ENCODE results near the gene RUNX1.

Gene RUNX1

DNA sequence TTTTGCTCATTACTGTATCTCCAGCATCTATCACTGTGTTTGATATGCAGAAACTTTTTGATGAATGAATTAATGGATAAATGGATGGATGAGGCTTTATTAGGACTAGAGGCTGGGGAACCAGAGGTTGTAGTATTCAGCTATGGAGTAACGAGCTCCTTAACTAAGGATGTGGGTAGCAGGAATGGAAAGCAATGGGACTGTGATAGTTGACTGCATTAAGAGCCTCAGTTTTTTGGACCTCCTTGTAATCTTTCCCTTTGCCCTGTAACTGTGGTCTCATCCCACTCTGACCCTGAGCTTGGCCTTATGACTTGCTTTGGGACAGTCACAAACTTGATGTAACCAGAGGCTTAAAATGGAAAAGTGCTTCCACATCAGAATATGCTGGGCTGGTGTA lies 9.0 kb upstream of the RUNX1 start:
- DNase-seq: no peak

GRCh38 chr21:35057428-35057827 lies 8.3 kb upstream of the RUNX1 start:
- DNase-seq: no peak

DNA sequence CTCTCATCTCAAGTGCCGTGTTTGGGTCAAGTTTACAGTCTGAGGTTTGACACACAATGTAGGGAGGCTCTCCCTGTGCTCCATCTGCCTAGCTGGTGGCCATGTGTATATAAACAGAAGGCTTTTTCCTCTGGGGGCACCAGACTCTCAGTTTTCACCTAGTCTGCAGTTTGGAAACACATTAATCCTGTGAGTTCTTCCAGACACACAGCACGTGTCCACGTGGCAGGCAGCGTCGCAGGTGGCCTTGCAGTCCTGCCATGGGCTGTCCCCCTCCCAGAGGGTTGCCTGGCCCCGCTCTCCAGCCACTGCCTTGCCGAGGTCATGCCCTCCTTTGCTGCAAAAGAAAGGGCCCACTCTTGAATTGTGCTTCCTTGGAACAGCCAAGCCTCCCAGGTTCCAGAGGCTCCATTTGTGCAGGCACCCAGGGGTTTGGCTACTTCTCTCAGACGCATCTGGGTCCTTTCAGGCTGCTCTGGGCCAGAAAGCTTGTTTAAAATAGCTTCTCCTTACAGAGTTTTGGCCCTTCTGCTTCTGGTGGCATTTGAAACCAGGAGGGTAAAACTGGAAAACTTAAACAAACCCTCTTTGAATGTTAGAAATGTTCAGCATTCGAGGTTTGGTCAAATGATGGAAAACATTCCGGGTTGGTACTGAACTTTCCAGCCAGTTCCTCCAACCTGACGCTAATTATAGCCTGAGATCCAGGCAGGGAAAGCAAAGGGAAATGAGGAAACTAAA lies 4.4 kb upstream of the RUNX1 start:
- peak; percentile 31 for DNase-seq

- no peak for DNase-seq
These were observed 3.7 kb upstream of the RUNX1 start for GRCh38 chr21:35052801-35053200.

DNA sequence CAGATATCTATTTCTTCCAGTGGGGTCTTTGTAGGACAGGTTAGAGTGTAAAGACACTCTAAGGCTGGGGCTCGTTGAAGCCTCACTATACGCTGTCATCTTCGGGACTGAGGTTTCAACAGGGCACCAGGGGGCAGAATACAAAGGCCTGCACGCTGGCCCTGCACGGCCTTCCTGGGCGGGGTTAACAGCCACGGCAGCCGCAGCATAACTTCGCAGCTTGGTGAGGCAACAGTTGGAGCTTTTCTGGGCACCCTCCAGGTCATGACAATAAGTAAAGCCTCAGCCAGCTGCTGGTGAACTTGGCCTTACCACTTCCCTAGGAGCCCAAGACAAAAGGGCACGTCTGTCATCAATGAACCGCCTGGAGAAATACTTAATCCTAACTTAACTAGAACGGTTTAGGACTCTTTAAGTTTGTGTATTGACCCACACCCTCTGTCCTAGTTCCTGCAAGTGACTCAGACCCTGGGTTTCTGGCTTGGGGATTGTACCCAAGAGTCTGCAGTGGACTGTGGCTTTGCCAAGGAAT lies 2.3 kb upstream of the RUNX1 start:
- DNase-seq: peak; percentile 89

GRCh38 chr21:35050348-35051286 lies 1.5 kb upstream of the RUNX1 start:
- no peak for DNase-seq

DNA sequence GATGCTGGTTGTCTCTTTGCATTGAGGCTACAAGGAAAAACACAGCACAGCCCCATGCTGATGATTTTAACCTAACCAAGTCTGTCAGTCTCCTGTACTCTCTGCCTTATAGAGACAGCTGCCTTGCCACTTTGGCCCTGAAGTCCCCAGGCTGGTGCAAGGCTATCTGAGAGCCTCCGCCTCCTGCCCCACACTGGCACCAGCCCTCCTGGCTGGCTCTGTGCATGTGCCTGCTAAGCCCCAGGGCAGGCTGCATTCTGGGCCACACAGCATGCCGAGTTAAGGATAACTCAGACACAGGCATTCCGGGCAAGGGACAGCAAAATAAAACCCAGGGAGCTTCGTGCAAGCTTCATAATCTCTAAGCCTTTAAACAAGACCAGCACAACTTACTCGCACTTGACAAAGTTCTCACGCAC lies 910 bp downstream of the RUNX1 start:
- peak; percentile 55 for DNase-seq

GRCh38 chr21:35046880-35047229 lies 2.2 kb downstream of the RUNX1 start:
- DNase-seq: peak; percentile 26

DNA sequence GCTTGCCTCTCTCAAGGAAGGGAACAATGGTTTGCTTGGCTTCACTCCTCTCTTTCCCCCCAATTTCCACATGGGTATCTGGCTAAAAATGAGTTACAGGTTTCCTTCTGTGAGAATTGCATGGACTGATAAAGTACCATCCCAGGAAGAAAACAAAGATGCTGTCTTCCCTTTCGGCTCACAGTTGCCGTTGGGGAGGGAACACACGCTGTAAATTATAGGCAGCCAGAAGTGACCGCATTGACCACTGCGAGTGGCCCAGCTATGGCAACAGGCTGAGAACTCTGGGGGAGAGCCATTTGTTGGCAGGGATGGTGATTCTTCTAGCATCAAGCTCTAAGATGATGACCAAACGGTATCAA lies 2.9 kb downstream of the RUNX1 start:
- peak; percentile 40 for DNase-seq

- no peak for DNase-seq
These were observed 3.4 kb downstream of the RUNX1 start for GRCh38 chr21:35045542-35046262.

GRCh38 chr21:35044770-35045541 lies 4.1 kb downstream of the RUNX1 start:
- DNase-seq: no peak

GRCh38 chr21:35044128-35044527 lies 5.0 kb downstream of the RUNX1 start:
- no peak for DNase-seq

DNA sequence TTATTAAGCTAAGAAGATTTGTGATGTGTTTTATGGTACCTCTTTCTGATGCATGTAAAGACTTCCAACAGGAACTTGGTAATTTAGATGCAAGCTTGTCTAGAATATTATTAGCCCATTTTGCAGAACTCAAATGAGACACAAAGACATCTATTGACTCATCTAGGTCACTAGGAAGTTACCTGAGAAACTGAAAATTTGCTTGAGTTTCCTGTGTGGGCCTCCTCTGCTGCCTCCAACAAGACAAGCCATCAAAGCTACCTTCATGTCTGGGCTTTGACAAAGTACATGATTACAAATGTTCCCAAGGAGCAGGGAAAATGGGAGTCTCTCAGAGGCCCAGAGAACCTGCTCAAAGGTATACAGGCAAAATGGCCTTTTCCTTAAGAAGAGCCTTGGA lies 5.6 kb downstream of the RUNX1 start:
- no peak for DNase-seq

- no peak for DNase-seq
These were observed 6.3 kb downstream of the RUNX1 start for GRCh38 chr21:35042836-35043235.

DNA sequence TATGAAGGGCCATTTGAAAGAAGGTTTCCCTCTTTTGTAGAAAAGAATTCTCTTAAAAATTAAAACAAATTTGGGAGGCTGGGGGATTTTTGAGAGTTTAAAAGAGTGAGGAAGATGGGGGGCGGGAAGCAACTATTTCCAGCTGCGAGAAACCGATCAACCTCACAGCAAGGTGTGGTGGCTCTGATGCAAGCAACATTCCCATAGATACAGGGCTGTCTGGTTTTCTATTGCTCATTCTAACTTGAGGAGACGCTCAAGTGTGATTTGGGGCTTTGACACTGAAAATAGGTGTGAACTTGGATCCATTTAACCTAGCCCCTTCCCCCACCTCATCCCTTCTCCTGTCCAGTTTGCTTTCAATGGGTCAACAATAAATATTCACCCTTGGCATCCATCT lies 7.2 kb downstream of the RUNX1 start:
- no peak for DNase-seq

DNA sequence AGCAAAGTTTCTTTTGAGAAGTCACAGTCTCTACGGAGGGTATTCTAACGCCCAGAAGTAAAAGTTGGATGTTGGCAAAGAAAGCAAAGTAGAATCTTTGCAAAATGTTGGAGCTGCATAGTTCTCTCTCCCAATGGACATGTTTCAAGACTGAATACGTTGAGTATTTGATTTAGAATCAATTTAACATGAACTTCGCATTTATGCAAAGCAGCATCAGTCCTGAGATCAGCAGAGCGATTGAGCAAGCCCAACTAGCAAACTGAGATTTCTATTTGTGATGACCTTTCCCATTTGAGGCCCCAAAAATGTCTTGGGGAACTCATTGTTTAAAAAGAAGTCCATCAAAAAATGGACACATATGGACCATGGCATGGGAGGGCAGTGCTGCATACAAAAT lies 8.0 kb downstream of the RUNX1 start:
- no peak for DNase-seq

GRCh38 chr21:35039595-35040289 lies 9.4 kb downstream of the RUNX1 start:
- no peak for DNase-seq

- DNase-seq: no peak
These were observed 10.3 kb downstream of the RUNX1 start for GRCh38 chr21:35038772-35039319.

GRCh38 chr21:35037384-35037765 lies 11.7 kb downstream of the RUNX1 start:
- DNase-seq: no peak

GRCh38 chr21:35036465-35037383 lies 12.4 kb downstream of the RUNX1 start:
- no peak for DNase-seq
